ENCODE results near the gene TAB2.

Gene TAB2

DNA sequence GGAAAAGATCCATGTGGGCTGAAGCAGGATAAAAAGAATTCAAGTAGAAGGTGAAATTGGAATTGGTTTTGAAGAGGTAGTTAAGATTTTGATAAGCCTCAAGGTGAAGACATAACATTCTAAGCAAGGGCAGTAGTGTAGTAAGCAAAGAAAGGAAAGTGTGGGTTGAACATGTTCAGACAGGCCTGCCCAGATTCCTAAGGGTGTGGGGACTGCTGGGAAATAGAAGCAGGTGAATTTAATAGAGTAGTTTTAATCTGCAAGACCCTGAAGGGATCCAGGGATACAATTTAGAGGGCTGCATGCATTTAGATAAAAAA is 19.1 kb downstream of the TAB2 start:
- H3K4me1 ChIP-seq, result peaks cover 8% of the 10 kb centered on the region
- no peak for DNase-seq
- no peaks in the 10 kb centered on the region; the same call in 1 of the 2 replicates for H3K36me3 ChIP-seq
- TF ChIP-seq, protein P1, sequence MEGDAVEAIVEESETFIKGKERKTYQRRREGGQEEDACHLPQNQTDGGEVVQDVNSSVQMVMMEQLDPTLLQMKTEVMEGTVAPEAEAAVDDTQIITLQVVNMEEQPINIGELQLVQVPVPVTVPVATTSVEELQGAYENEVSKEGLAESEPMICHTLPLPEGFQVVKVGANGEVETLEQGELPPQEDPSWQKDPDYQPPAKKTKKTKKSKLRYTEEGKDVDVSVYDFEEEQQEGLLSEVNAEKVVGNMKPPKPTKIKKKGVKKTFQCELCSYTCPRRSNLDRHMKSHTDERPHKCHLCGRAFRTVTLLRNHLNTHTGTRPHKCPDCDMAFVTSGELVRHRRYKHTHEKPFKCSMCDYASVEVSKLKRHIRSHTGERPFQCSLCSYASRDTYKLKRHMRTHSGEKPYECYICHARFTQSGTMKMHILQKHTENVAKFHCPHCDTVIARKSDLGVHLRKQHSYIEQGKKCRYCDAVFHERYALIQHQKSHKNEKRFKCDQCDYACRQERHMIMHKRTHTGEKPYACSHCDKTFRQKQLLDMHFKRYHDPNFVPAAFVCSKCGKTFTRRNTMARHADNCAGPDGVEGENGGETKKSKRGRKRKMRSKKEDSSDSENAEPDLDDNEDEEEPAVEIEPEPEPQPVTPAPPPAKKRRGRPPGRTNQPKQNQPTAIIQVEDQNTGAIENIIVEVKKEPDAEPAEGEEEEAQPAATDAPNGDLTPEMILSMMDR (IDR thresholded peaks at IDR 0.05; ENCODE audit: low read depth, low read length), result no peak
- H3K9me3 ChIP-seq, result no peaks in the 10 kb centered on the region
- no peaks in the 10 kb centered on the region for H3K27me3 ChIP-seq
- H3K4me3 ChIP-seq (ENCODE audit: low read depth, low read length), result no peak overlapping the region

DNA sequence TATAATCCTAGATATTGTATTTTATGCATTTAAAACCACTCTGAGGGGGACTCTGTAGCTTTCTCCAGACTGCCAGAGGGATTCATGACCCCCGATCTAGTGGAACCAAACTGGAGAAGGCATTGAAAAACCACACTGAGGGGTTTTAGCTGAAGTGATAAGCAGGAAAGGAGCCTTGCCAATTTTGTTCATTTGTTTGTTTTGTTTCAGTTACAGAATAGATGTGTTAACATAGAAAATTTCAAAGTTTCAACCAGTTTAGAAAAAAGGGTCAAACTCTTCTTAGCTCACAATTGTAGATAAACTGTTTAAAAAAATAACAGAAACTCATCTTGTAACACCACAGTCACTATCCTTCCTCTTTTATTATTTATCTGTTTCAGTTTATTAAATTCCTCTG is 19.8 kb downstream of the TAB2 start:
- TF ChIP-seq, protein P1 (IDR thresholded peaks at IDR 0.05; ENCODE audit: low read depth, low read length), result no peak
- H3K27me3 ChIP-seq, result no peaks in the 10 kb centered on the region
- no peak overlapping the region for H3K4me3 ChIP-seq (ENCODE audit: low read depth, low read length)
- no peak for DNase-seq
- H3K9me3 ChIP-seq, result no peaks in the 10 kb centered on the region
- H3K36me3 ChIP-seq, result no peaks in the 10 kb centered on the region; the same call in 1 of the 2 replicates
- peaks cover 13% of the 10 kb centered on the region for H3K4me1 ChIP-seq

GRCh38 chr6:149340200-149340599 is 22.7 kb downstream of the TAB2 start:
- Histone ChIP-seq H3K9me3 (no peaks in the 10 kb centered on the region), H3K4me1 (peaks cover 16% of the 10 kb centered on the region), H3K4me3 (ENCODE audit: low read depth, low read length) (no peak overlapping the region)

DNA sequence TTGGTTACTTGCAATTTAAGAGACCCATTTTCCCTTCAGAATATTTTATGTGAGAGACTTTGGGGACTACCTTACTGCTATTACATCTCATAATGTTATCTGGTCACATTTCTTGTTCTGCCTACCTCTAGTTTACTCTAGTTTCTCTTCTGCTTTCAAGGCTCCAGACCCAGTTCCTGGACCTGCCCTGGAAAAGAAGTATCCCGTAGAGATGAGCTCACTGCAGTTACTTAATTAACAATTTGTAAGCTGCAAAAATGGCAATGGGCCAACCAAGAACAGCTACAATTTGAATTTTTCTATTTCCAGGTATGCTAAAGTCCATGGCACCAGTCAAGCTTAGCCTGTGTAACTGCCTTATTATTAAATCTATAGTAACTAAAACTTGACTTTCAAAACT is 25.0 kb downstream of the TAB2 start:
- TF ChIP-seq, protein P1 (IDR thresholded peaks at IDR 0.05; ENCODE audit: low read depth, low read length), result no peak
- no peak for DNase-seq

More at GRCh38 chr6:149340200-149340599, 22.7 kb downstream of the TAB2 start:
- no peak for DNase-seq
- Histone ChIP-seq H3K36me3 (peaks cover 2% of the 10 kb centered on the region; the same call in 1 of the 2 replicates), H3K27me3 (no peaks in the 10 kb centered on the region)
- TF ChIP-seq, protein P1 (IDR thresholded peaks at IDR 0.05; ENCODE audit: low read depth, low read length), result no peak

GRCh38 chr6:149343501-149343900 is 26.0 kb downstream of the TAB2 start:
- TF ChIP-seq, protein P1 (IDR thresholded peaks at IDR 0.05; ENCODE audit: low read depth, low read length), result no peak
- Histone ChIP-seq H3K9me3 (no peaks in the 10 kb centered on the region; the same call in 1 of the 2 replicates), H3K4me1 (peaks cover 16% of the 10 kb centered on the region), H3K4me3 (ENCODE audit: low read depth, low read length) (no peak overlapping the region), H3K36me3 (peaks cover 2% of the 10 kb centered on the region; the same call in 1 of the 2 replicates), H3K27me3 (no peaks in the 10 kb centered on the region)
- no peak for DNase-seq

More for the DNA sequence above, 25.0 kb downstream of the TAB2 start:
- peaks cover 16% of the 10 kb centered on the region for H3K4me1 ChIP-seq
- H3K36me3 ChIP-seq, result peaks cover 2% of the 10 kb centered on the region; the same call in 1 of the 2 replicates
- no peaks in the 10 kb centered on the region for H3K27me3 ChIP-seq
- no peak overlapping the region for H3K4me3 ChIP-seq (ENCODE audit: low read depth, low read length)
- H3K9me3 ChIP-seq, result no peaks in the 10 kb centered on the region; the same call in 1 of the 2 replicates

- H3K4me3 ChIP-seq (ENCODE audit: low read depth, low read length), result no peak overlapping the region
- H3K36me3 ChIP-seq, result peaks cover 2% of the 10 kb centered on the region; the same call in 1 of the 2 replicates
- no peaks in the 10 kb centered on the region; the same call in 1 of the 2 replicates for H3K9me3 ChIP-seq
- H3K4me1 ChIP-seq, result peaks cover 13% of the 10 kb centered on the region
- TF ChIP-seq, protein P1 (IDR thresholded peaks at IDR 0.05; ENCODE audit: low read depth, low read length), result no peak
- no peak for DNase-seq
- no peaks in the 10 kb centered on the region for H3K27me3 ChIP-seq
Observed at GRCh38 chr6:149346078-149346477, 28.6 kb downstream of the TAB2 start.

All from BE2C (cell line).